ENCODE data around the gene AKT1S1.

AKT1S1 gene

DNA sequence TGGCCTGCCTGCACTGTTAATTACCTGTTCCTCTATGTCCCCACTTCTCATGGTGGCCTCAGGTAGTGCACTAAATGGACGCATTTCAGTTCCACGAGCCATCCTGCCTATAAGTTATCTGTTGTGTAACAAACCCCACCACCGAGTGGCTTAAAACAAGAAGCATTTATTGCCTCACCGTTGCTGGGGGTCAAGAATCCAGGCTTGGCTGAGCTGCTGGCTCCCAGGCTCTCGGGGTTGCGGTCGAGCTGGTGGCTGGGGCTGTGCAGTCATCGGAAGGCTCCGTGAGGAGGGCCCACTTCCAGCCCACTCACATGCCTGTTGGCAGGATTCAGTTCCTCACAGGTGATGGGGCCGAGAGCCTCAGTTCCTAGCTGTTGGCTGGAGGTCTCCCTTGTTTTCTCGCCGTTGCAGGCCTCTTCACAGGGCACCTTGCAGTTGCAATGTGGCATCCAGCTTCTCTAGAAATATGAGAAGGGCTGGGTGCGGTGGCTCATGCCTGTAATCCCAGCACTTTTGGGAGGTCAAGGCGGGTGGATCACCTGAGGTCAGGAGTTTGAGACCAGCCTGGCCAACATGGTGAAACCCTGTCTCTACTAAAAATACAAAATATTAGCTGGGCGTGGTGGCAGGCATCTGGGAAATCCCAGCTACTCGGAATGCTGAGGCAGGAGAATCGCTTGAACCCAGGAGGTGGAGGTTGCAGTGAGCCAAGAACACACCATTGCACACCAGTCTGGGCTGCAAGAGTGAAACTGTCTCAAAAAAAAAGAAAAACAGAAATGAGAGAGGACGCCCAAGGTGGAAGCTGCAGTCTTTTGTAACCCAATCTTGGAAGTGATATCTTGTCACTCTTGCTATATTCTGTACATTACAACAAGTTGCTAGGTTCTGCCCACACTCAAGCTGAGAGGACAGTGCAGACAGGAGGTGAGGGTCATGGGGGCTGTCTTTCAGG, 32.7 kb downstream of the AKT1S1 start:
- WGBS, 2 experiments, result 92% methylated on average over 18 of the region's 18 CpGs
- no peaks in the 10 kb centered on the region for H3K27me3 ChIP-seq (ENCODE audit: control insufficient read depth, insufficient read depth, low read length, poor library complexity, severe bottlenecking)
- H3K27ac ChIP-seq (ENCODE audit: insufficient read depth, low read depth, low read length, poor library complexity, severe bottlenecking), result no peak overlapping the region
- H3K4me1 ChIP-seq (ENCODE audit: control insufficient read depth, insufficient read depth, low read length), result no peaks in the 10 kb centered on the region
- H3K9me3 ChIP-seq (ENCODE audit: control insufficient read depth, low read length), result no peaks in the 10 kb centered on the region
- H3K4me3 ChIP-seq (ENCODE audit: insufficient read depth, low read depth, low read length), result no peak overlapping the region
- H3K36me3 ChIP-seq (ENCODE audit: control insufficient read depth, insufficient read depth, low read length), result peaks cover 7% of the 10 kb centered on the region

DNA sequence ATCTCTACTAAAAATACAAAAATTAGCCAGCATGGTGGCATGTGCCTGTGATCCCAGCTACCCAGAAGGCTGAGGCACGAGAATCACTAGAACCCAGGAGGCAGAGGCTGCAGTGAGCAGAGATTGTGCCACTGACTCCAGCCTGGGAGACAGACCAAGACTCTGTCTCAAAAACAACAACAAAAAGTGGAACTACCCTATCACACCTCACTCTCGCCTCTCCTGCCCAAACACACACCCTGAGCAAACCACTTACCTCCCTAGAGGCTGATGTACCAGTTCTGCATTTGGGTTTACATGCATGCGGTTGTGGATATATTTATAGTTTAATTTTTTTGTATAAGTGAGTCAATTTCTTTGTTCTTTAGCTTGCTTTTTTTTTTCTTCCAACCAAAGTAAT, 33.9 kb downstream of the AKT1S1 start:
- Histone ChIP-seq H3K27ac (ENCODE audit: insufficient read depth, low read depth, low read length, poor library complexity, severe bottlenecking) (no peak overlapping the region), H3K36me3 (ENCODE audit: control insufficient read depth, insufficient read depth, low read length) (peaks cover 15% of the 10 kb centered on the region), H3K4me3 (ENCODE audit: insufficient read depth, low read depth, low read length) (no peak overlapping the region), H3K27me3 (ENCODE audit: control insufficient read depth, insufficient read depth, low read length, poor library complexity, severe bottlenecking) (no peaks in the 10 kb centered on the region), H3K4me1 (ENCODE audit: control insufficient read depth, insufficient read depth, low read length) (no peaks in the 10 kb centered on the region), H3K9me3 (ENCODE audit: control insufficient read depth, low read length) (no peaks in the 10 kb centered on the region)
- WGBS, 2 experiments, result 96 to 97% methylated on average over 2 of the region's 3 CpGs

DNA sequence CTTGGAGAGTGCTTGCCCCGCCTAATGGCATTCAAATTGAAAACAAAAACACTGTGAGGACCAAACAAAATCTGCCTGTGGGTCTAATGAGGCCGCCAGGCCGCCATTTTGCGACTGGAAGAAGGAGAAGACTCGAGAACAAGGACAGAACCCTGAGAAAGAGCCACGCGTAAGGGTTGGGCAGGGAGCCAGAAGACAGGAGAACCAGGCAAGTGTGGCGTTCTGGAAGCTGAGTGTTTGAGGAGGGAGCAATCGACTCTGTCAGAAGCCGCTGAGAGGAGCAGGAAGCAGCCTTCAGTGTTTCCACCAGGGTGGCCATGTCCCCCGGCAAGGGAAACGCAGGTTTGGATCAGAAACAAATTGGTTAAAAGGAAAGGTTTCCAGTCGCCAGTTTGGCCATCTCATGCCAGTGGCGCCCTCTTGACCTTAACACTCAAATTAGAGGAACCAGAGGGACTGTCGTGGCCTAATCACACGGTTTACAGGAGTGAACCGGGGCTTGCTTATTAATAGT, 36.4 kb downstream of the AKT1S1 start:
- WGBS, 2 experiments, result 92 to 94% methylated on average over 17 of the region's 17 CpGs
- peak overlapping the region; percentile 13 for H3K27ac ChIP-seq (ENCODE audit: insufficient read depth, low read depth, low read length, poor library complexity, severe bottlenecking)
- peaks cover 30% of the 10 kb centered on the region for H3K36me3 ChIP-seq (ENCODE audit: control insufficient read depth, insufficient read depth, low read length)
- H3K4me1 ChIP-seq (ENCODE audit: control insufficient read depth, insufficient read depth, low read length), result no peaks in the 10 kb centered on the region
- no peaks in the 10 kb centered on the region for H3K9me3 ChIP-seq (ENCODE audit: control insufficient read depth, low read length)
- H3K27me3 ChIP-seq (ENCODE audit: control insufficient read depth, insufficient read depth, low read length, poor library complexity, severe bottlenecking), result no peaks in the 10 kb centered on the region
- no peak overlapping the region for H3K4me3 ChIP-seq (ENCODE audit: insufficient read depth, low read depth, low read length)

DNA sequence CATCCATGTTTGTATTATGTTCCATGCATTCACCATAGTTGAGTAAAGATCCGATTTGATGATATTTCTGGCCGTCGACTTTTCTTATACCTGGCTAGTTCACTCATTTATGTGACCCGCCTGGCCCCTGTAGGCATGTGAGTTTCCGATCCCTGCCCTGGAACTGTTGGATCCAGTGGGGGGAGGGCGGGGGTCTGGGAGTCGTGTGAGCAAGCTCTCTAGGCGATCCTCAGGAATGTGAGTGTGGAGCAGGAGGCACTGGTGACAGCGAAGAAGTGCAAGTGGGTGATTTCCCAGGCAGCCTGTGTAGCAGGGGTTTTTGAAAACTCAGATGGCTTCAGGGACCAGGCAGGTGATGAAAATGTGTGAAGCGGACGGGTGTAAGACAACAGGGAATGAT, 36.8 kb downstream of the AKT1S1 start:
- Histone ChIP-seq H3K9me3 (ENCODE audit: control insufficient read depth, low read length) (no peaks in the 10 kb centered on the region), H3K27ac (ENCODE audit: insufficient read depth, low read depth, low read length, poor library complexity, severe bottlenecking) (no peak overlapping the region), H3K4me3 (ENCODE audit: insufficient read depth, low read depth, low read length) (no peak overlapping the region), H3K27me3 (ENCODE audit: control insufficient read depth, insufficient read depth, low read length, poor library complexity, severe bottlenecking) (no peaks in the 10 kb centered on the region), H3K36me3 (ENCODE audit: control insufficient read depth, insufficient read depth, low read length) (peaks cover 33% of the 10 kb centered on the region), H3K4me1 (ENCODE audit: control insufficient read depth, insufficient read depth, low read length) (no peaks in the 10 kb centered on the region)
- 92% methylated on average over 11 of the region's 11 CpGs for WGBS, 2 experiments

DNA sequence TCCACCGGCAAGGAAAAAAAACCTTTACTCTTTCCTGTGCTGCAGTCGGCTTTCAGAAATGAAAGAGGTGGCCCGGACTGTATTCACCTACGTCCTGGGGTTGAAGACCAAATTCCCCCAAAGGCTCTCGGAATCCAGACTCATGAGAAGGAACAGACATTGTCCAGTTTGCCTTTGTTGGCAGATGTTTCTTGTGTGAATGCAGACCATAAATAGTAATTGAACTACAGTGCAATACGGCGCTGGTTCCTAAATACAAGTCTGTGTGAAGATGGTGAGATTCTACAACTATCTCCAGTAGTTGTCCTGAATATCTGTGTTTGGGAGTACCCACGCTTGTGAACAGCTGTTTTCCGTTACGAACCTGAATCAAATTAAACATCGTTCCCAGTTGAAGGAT, 37.4 kb downstream of the AKT1S1 start:
- no peaks in the 10 kb centered on the region for H3K9me3 ChIP-seq (ENCODE audit: control insufficient read depth, low read length)
- H3K4me3 ChIP-seq (ENCODE audit: insufficient read depth, low read depth, low read length), result no peak overlapping the region
- H3K4me1 ChIP-seq (ENCODE audit: control insufficient read depth, insufficient read depth, low read length), result no peaks in the 10 kb centered on the region
- peaks cover 38% of the 10 kb centered on the region for H3K36me3 ChIP-seq (ENCODE audit: control insufficient read depth, insufficient read depth, low read length)
- no peaks in the 10 kb centered on the region for H3K27me3 ChIP-seq (ENCODE audit: control insufficient read depth, insufficient read depth, low read length, poor library complexity, severe bottlenecking)
- 95 to 97% methylated on average over 11 of the region's 11 CpGs for WGBS, 2 experiments
- no peak overlapping the region for H3K27ac ChIP-seq (ENCODE audit: insufficient read depth, low read depth, low read length, poor library complexity, severe bottlenecking)

DNA sequence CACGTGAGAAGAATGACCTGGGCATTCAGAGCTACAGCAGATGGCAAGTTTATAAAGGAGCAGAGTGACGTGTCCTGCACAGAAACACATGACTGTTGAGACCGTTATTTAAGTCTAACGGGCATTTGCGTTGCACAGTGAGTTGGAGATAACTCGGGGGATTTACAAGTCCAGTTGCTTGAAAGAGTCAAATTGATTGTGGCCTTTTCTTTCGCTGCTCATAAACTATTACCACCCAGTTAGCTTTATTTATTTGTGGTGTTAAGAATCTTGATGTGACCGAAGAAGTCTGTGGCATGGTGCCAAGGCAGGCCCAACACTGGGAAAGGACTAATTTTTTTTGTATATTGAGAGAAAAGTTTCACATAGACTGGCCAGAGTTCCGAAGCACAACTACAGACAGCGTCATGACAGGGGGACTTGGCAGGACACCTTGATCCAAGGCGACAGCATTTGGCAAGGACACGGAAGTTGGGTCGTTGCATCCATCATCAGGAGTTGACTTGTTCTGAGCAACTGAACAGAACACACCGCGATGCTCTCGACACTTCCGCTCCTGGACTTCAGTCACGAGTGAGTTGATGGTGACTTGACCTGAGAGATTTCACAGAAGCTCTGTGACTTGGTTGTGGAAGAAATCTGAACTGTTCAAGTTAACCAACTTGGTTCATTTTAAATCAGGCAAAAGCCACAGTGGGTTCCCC, 38.1 kb downstream of the AKT1S1 start:
- no peaks in the 10 kb centered on the region for H3K9me3 ChIP-seq (ENCODE audit: control insufficient read depth, low read length)
- H3K27me3 ChIP-seq (ENCODE audit: control insufficient read depth, insufficient read depth, low read length, poor library complexity, severe bottlenecking), result no peaks in the 10 kb centered on the region
- peaks cover 40% of the 10 kb centered on the region for H3K36me3 ChIP-seq (ENCODE audit: control insufficient read depth, insufficient read depth, low read length)
- 96% methylated on average over 17 to 18 of the region's 18 CpGs for WGBS, 2 experiments
- H3K4me3 ChIP-seq (ENCODE audit: insufficient read depth, low read depth, low read length), result no peak overlapping the region
- no peaks in the 10 kb centered on the region for H3K4me1 ChIP-seq (ENCODE audit: control insufficient read depth, insufficient read depth, low read length)
- no peak overlapping the region for H3K27ac ChIP-seq (ENCODE audit: insufficient read depth, low read depth, low read length, poor library complexity, severe bottlenecking)

DNA sequence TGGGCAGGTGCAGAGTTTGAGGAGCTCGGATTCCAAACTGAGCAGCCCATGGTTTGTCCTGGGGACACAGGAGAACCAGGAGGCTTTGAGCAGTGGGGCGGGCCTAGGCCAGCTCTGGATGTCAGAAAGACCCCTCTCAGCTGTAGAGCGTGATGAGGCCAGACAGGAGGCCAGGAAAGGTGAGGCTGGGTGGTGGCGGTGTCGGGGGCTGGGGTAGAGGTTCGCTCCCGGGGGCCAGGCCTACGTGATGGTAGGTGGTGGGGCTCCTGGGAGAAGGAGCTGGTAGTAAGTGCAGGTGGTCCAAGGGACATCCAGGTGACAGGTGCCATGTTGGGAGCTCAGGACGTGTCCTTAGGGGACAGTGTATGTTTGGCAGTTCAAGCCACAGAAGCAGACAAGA, 39.7 kb downstream of the AKT1S1 start:
- Histone ChIP-seq H3K36me3 (ENCODE audit: control insufficient read depth, insufficient read depth, low read length) (peaks cover 45% of the 10 kb centered on the region), H3K4me3 (ENCODE audit: insufficient read depth, low read depth, low read length) (no peak overlapping the region), H3K27ac (ENCODE audit: insufficient read depth, low read depth, low read length, poor library complexity, severe bottlenecking) (no peak overlapping the region), H3K27me3 (ENCODE audit: control insufficient read depth, insufficient read depth, low read length, poor library complexity, severe bottlenecking) (no peaks in the 10 kb centered on the region), H3K9me3 (ENCODE audit: control insufficient read depth, low read length) (no peaks in the 10 kb centered on the region), H3K4me1 (ENCODE audit: control insufficient read depth, insufficient read depth, low read length) (no peaks in the 10 kb centered on the region)
- 96 to 97% methylated on average over 9 of the region's 9 CpGs for WGBS, 2 experiments

DNA sequence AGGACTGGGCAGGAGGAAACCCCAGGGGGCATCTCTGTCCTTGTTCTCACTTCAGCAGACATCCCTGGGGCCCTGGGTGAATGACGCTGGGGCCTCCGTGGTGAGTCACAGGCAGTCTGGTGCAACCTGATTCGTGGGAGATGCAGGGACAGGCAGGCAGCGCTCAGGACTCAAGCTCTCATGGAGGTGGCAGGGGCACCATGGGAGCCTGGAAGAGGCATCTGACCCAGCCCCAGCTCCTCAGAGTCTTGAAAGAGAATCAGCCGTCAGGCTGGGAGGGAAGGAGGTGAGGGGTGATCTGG, 40.2 kb downstream of the AKT1S1 start:
- H3K4me1 ChIP-seq (ENCODE audit: control insufficient read depth, insufficient read depth, low read length), result no peaks in the 10 kb centered on the region
- H3K27me3 ChIP-seq (ENCODE audit: control insufficient read depth, insufficient read depth, low read length, poor library complexity, severe bottlenecking), result no peaks in the 10 kb centered on the region
- no peak overlapping the region for H3K4me3 ChIP-seq (ENCODE audit: insufficient read depth, low read depth, low read length)
- H3K27ac ChIP-seq (ENCODE audit: insufficient read depth, low read depth, low read length, poor library complexity, severe bottlenecking), result no peak overlapping the region
- no peaks in the 10 kb centered on the region for H3K9me3 ChIP-seq (ENCODE audit: control insufficient read depth, low read length)
- peaks cover 49% of the 10 kb centered on the region for H3K36me3 ChIP-seq (ENCODE audit: control insufficient read depth, insufficient read depth, low read length)
- WGBS, 2 experiments, result 86 to 92% methylated on average over 5 of the region's 5 CpGs

DNA sequence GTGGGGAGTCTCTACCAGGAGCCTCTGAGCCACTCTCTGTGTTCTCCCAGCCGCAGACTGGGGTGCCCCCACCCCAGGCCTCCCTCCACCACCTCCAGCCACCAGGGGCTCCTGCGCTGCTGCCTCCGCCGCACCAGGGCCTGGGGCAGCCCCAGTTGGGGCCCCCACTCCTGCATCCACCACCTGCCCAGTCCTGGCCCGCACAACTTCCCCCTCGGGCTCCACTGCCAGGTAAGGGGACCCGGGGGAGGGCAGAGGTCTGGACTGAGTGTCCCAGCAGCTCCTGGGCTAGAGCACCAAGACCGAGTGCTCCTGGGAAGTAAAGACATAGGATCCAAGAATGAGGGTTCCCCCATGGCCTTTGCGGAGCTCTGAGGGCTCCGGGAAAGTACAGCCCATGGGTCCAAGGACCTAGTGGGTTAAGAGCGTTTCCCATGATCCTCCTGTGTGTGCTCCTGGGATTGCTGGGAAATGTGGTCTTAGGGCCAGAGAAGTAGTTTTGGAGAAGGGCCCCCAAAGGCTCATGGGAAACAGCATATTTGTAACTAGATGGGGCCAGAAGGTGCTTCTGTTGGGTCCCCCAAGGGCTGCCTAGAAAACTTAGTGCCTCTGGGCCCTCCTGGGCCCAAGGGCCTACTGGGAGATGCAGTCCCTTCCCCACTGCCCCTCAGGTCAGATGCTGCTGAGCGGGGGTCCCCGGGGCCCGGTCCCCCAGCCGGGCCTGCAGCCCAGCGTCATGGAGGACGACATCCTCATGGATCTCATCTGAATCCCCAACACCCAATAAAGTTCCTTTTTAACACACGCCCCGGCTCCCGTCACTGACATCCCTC, 40.8 kb downstream of the AKT1S1 start:
- 95 to 96% methylated on average over 20 of the region's 20 CpGs for WGBS, 2 experiments
- H3K36me3 ChIP-seq (ENCODE audit: control insufficient read depth, insufficient read depth, low read length), result peaks cover 52% of the 10 kb centered on the region

DNA sequence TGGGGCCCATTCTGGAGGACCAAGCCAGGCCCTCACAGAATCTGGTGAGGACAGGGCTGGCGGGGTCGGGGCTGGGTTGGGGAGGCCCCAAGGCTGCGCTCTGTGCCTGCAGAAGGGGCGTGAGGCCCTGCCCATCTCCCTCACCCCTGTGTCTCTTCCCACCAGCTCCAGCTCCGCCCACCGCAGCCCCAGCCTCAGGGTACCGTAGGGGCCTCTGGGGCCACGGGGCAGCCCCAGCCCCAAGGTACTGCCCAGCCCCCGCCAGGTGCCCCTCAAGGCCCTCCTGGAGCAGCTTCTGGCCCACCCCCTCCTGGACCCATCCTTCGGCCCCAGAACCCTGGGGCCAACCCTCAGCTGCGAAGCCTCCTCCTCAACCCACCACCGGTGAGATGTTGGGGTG, 41.6 kb downstream of the AKT1S1 start:
- no peaks in the 10 kb centered on the region for H3K4me1 ChIP-seq (ENCODE audit: control insufficient read depth, insufficient read depth, low read length)
- no peak overlapping the region for H3K4me3 ChIP-seq (ENCODE audit: insufficient read depth, low read depth, low read length)
- no peaks in the 10 kb centered on the region for H3K9me3 ChIP-seq (ENCODE audit: control insufficient read depth, low read length)
- H3K36me3 ChIP-seq (ENCODE audit: control insufficient read depth, insufficient read depth, low read length), result peaks cover 47% of the 10 kb centered on the region
- WGBS, 2 experiments, result 95% methylated on average over 12 of the region's 12 CpGs
- no peaks in the 10 kb centered on the region for H3K27me3 ChIP-seq (ENCODE audit: control insufficient read depth, insufficient read depth, low read length, poor library complexity, severe bottlenecking)
- H3K27ac ChIP-seq (ENCODE audit: insufficient read depth, low read depth, low read length, poor library complexity, severe bottlenecking), result no peak overlapping the region

More for the DNA sequence above, 40.8 kb downstream of the AKT1S1 start:
- no peaks in the 10 kb centered on the region for H3K4me1 ChIP-seq (ENCODE audit: control insufficient read depth, insufficient read depth, low read length)
- no peak overlapping the region for H3K27ac ChIP-seq (ENCODE audit: insufficient read depth, low read depth, low read length, poor library complexity, severe bottlenecking)
- no peak overlapping the region for H3K4me3 ChIP-seq (ENCODE audit: insufficient read depth, low read depth, low read length)
- H3K27me3 ChIP-seq (ENCODE audit: control insufficient read depth, insufficient read depth, low read length, poor library complexity, severe bottlenecking), result no peaks in the 10 kb centered on the region
- no peaks in the 10 kb centered on the region for H3K9me3 ChIP-seq (ENCODE audit: control insufficient read depth, low read length)

Measured in ectodermal cell (in vitro differentiated cells).